ENCODE results near the gene FOXJ1. TPM values are rescaled to one million over a fixed set of nuclear protein-coding genes. Genes with fewer than 3 reads are reported as not detected.

Gene FOXJ1
- total and polyA plus RNA-seq, 2 of the 13 experiments (the other 11 are each of a cell fraction or from before 2014, with no cell fraction given), result 0.98 to 1.6 TPM

DNA sequence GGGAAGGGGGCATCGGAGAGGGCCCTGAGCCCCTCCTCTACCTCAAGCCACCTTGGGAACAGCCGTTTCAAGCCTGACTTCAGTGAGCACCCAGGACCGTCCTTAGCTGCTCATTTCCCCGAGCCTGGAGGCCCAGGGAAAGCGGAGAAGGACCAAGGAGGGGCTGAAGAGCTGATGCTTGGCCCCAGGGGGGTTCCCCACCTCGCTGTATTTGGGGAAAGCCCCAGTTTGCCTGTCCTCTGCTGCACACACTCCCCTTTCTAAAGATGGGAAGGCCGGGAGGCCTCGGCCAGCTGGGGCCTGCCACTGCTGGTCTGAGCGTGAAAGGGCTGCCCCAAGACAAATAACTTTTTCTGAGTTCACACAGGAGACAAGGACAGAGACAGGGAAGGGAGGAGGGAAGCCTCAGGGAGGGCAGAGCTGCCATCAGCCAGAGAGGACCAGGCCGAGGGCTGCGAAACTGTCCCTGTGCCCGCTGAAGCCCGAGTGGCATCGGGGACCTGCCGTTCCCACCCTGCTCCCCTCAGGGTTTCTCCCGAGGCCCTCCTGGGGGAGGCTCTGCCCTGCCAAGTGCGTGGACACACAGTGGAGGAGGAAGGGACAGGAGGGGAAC is 50.4 kb downstream of the FOXJ1 start:
- H2AFZ ChIP-seq (ENCODE audit: low read length), result no peak overlapping the region
- intact Hi-C loops (cut with micrococcal nuclease; ENCODE audit: unreplicated experiment) (no loop called here), in situ Hi-C loops (cut with HindIII; ENCODE audit: extremely low pct_ligation_motif_present, low pct_unique_long_range_greater_than_20kb) (no loop called here)
- no peaks in the 10 kb centered on the region for H3K4me1 ChIP-seq (ENCODE audit: insufficient read depth, low read length)
- peaks cover 69 to 92% of the 10 kb centered on the region in 2 experiments for H3K36me3 ChIP-seq (replicated peaks in 1 of 2; ENCODE audit: control insufficient read depth in 1 of 2, insufficient read depth in 2 of 2, low read length in 2 of 2)
- no peak overlapping the region for H3K27ac ChIP-seq (ENCODE audit: extremely low read length, insufficient read depth, low read length)
- H3K9ac ChIP-seq (ENCODE audit: insufficient read depth, low read depth, low read length), result no peak overlapping the region
- no peak overlapping the region for H3K4me3 ChIP-seq (replicated peaks in 1 of 3; ENCODE audit: insufficient read depth in 1 of 3, low read depth in 2 of 3, low read length in 3 of 3)
- BruUV-seq (replicated peaks), result no TSS peak
- no peak overlapping the region for H3K4me2 ChIP-seq (ENCODE audit: low read depth, low read length)
- ATAC-seq (no peak), DNase-seq (ENCODE audit: low spot score) (no peak), FAIRE-seq (no peak)
- 96% methylated on average over 17 of the region's 17 CpGs for WGBS (ENCODE audit: low lambda C conversion rate)
- no peaks in the 10 kb centered on the region for H4K20me1 ChIP-seq (ENCODE audit: insufficient read depth, low read length)
- ChIA-PET CTCF (ENCODE audit: low intra/inter-chr PET ratio, low total read pairs) (no interaction called here), POLR2A (interaction anchor here (1.5 kb wide), 1 partner anchor 13 kb away, joined by 5 read pairs; the partner anchor contains the start of gene EXOC7)
- TF ChIP-seq RORA (CRISPR knock-in tag; IDR thresholded peaks at IDR 0.05), result no peak
- TF ChIP-seq HHEX (CRISPR knock-in tag; IDR thresholded peaks at IDR 0.05), result no peak
- TF ChIP-seq ZNF598 (CRISPR knock-in tag; IDR thresholded peaks at IDR 0.05; ENCODE audit: borderline replicate concordance), result no peak
- no peak for TF ChIP-seq SNAI1 (CRISPR knock-in tag; IDR thresholded peaks at IDR 0.05; ENCODE audit: borderline replicate concordance)
- TF ChIP-seq, protein P1, sequence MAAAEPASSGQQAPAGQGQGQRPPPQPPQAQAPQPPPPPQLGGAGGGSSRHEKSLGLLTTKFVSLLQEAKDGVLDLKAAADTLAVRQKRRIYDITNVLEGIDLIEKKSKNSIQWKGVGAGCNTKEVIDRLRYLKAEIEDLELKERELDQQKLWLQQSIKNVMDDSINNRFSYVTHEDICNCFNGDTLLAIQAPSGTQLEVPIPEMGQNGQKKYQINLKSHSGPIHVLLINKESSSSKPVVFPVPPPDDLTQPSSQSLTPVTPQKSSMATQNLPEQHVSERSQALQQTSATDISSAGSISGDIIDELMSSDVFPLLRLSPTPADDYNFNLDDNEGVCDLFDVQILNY (CRISPR knock-in tag; conservative IDR thresholded peaks at IDR 0.05), result no peak
- TF ChIP-seq, protein P2, sequence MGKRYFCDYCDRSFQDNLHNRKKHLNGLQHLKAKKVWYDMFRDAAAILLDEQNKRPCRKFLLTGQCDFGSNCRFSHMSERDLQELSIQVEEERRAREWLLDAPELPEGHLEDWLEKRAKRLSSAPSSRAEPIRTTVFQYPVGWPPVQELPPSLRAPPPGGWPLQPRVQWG (CRISPR knock-in tag; IDR thresholded peaks at IDR 0.05; ENCODE audit: borderline replicate concordance, low read depth), result no peak
- no peak for TF ChIP-seq ATRX (CRISPR knock-in tag; IDR thresholded peaks at IDR 0.05; ENCODE audit: borderline replicate concordance)
- no peak for TF ChIP-seq IKZF4 (CRISPR knock-in tag; IDR thresholded peaks at IDR 0.05; ENCODE audit: borderline replicate concordance, low read depth, not compliant biosample characterization)
- TF ChIP-seq ZZZ3 (CRISPR knock-in tag; IDR thresholded peaks at IDR 0.05; ENCODE audit: borderline replicate concordance), result no peak
- no peaks in the 10 kb centered on the region for H3K27me3 ChIP-seq (ENCODE audit: control insufficient read depth in 1 of 2, insufficient read depth in 2 of 2, low read length in 2 of 2)
- no peaks in the 10 kb centered on the region for H3K79me2 ChIP-seq (ENCODE audit: insufficient read depth, low read length)
- H3K9me3 ChIP-seq (ENCODE audit: low read length), result no peaks in the 10 kb centered on the region
